Thyroid gland (tissue), 4 donors: ENCODE measurements around the gene ISG15.

ENCODE experiments used
- POLR2A ChIP-seq, 2 donors: fragments of 450-650 bp; IDR thresholded peaks; one replicate each; pipeline ENCODE4 v1.6.1; 2017; ENCODE audit warnings: antibody characterized with exemption in 2 of 2, mild to moderate bottlenecking in 2 of 2, moderate library complexity in 1 of 2
- TF ChIP-seq, protein P1 (sequence below), 6 experiments: fragments of 200-600 bp in 3 of 6; fragments of 450-650 bp in 3 of 6; sonication (generic) in 3 of 6; IDR thresholded peaks; one replicate each; pipeline ENCODE4 v1.5.1; 2016 to 2019; ENCODE audit warnings: antibody characterized with exemption in 6 of 6, mild to moderate bottlenecking in 2 of 6, inconsistent platforms in 1 of 6, moderate library complexity in 1 of 6

GRCh38 chr1:1004780-1005697 lies 8.3 kb upstream of the ISG15 start:
- TF ChIP-seq, protein P1, sequence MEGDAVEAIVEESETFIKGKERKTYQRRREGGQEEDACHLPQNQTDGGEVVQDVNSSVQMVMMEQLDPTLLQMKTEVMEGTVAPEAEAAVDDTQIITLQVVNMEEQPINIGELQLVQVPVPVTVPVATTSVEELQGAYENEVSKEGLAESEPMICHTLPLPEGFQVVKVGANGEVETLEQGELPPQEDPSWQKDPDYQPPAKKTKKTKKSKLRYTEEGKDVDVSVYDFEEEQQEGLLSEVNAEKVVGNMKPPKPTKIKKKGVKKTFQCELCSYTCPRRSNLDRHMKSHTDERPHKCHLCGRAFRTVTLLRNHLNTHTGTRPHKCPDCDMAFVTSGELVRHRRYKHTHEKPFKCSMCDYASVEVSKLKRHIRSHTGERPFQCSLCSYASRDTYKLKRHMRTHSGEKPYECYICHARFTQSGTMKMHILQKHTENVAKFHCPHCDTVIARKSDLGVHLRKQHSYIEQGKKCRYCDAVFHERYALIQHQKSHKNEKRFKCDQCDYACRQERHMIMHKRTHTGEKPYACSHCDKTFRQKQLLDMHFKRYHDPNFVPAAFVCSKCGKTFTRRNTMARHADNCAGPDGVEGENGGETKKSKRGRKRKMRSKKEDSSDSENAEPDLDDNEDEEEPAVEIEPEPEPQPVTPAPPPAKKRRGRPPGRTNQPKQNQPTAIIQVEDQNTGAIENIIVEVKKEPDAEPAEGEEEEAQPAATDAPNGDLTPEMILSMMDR (IDR thresholded peaks at IDR 0.05), result peak in 1 of 6 experiments; percentile 17
- peak in 1 of 2 donors; percentile 33 for TF ChIP-seq POLR2A (IDR thresholded peaks at IDR 0.05)
